Renal cortex interstitium (tissue), 15 donors: Measurements from ENCODE around the gene EPB41L4B. TPM values are rescaled to one million over a fixed set of nuclear protein-coding genes. Genes with fewer than 3 reads are reported as not detected.
"Not testable (repeated sequence)": the region's sequence is repeated elsewhere in the genome, so short reads cannot be mapped to it uniquely, and the experiment has no call there.

ENCODE experiments used
- DNase-seq, 11 donors: peaks; one replicate each; pipeline ENCODE4 v3.0.0-alpha.2; 2013; ENCODE audit warnings: low read depth in 9 of 11, low spot score in 4 of 11; ENCODE audit errors: extremely low read depth in 1 of 11
- long read RNA-seq, 16 experiments: transcript quantifications; one replicate each; lab custom pipeline, GENCODE V29; 2026
- polyA plus RNA-seq, 3 donors: library from polyadenylated mRNA; unstranded; fragments of 120-200 nt; gene quantifications; one replicate each; pipeline ENCODE4 v1.2.1, GENCODE V29; 2013; ENCODE audit not compliant: insufficient read length in 3 of 3

The EPB41L4B gene
- polyA plus RNA-seq: 10 to 100 TPM; 10.6 to 15.8 (median 15.7) TPM
- long read RNA-seq, donor 1: 0 reads
- long read RNA-seq, donor 2, full-length matches to known transcripts: 1 of 1 reads
- long read RNA-seq, donor 2, partial matches to known transcripts: 0 of 1 reads
- long read RNA-seq, donor 2, other reads (novel, unspliced or antisense): 0 of 1 reads
- long read RNA-seq, donor 3, full-length matches to known transcripts: 7 of 7 reads
- long read RNA-seq, donor 3, partial matches to known transcripts: 0 of 7 reads
- long read RNA-seq, donor 3, other reads (novel, unspliced or antisense): 0 of 7 reads
- long read RNA-seq, donor 4, full-length matches to known transcripts: 2 of 2 reads
- long read RNA-seq, donor 4, partial matches to known transcripts: 0 of 2 reads
- long read RNA-seq, donor 4, other reads (novel, unspliced or antisense): 0 of 2 reads
- long read RNA-seq, donor 5: 0 reads
- long read RNA-seq, donor 6, full-length matches to known transcripts: 4 of 4 reads
- long read RNA-seq, donor 6, partial matches to known transcripts: 0 of 4 reads
- long read RNA-seq, donor 6, other reads (novel, unspliced or antisense): 0 of 4 reads
- long read RNA-seq, donor 7: 0 reads
- long read RNA-seq, donor 8, full-length matches to known transcripts: 4 of 4 reads
- long read RNA-seq, donor 8, partial matches to known transcripts: 0 of 4 reads
- long read RNA-seq, donor 8, other reads (novel, unspliced or antisense): 0 of 4 reads
- long read RNA-seq, donor 9: 0 reads
- long read RNA-seq, donor 10, full-length matches to known transcripts: 4 of 4 reads
- long read RNA-seq, donor 10, partial matches to known transcripts: 0 of 4 reads
- long read RNA-seq, donor 10, other reads (novel, unspliced or antisense): 0 of 4 reads
- long read RNA-seq, donor 11, full-length matches to known transcripts: 3 of 3 reads
- long read RNA-seq, donor 11, partial matches to known transcripts: 0 of 3 reads
- long read RNA-seq, donor 11, other reads (novel, unspliced or antisense): 0 of 3 reads
- long read RNA-seq, donor 12, full-length matches to known transcripts: 1 of 1 reads
- long read RNA-seq, donor 12, partial matches to known transcripts: 0 of 1 reads
- long read RNA-seq, donor 12, other reads (novel, unspliced or antisense): 0 of 1 reads
- long read RNA-seq, donor 13: 0 reads
- long read RNA-seq, donor 14, full-length matches to known transcripts: 2 of 2 reads
- long read RNA-seq, donor 14, partial matches to known transcripts: 0 of 2 reads
- long read RNA-seq, donor 14, other reads (novel, unspliced or antisense): 0 of 2 reads
- long read RNA-seq, donor 15: 0 reads
- long read RNA-seq, donor 16, full-length matches to known transcripts: 4 of 4 reads
- long read RNA-seq, donor 16, partial matches to known transcripts: 0 of 4 reads
- long read RNA-seq, donor 16, other reads (novel, unspliced or antisense): 0 of 4 reads

DNA sequence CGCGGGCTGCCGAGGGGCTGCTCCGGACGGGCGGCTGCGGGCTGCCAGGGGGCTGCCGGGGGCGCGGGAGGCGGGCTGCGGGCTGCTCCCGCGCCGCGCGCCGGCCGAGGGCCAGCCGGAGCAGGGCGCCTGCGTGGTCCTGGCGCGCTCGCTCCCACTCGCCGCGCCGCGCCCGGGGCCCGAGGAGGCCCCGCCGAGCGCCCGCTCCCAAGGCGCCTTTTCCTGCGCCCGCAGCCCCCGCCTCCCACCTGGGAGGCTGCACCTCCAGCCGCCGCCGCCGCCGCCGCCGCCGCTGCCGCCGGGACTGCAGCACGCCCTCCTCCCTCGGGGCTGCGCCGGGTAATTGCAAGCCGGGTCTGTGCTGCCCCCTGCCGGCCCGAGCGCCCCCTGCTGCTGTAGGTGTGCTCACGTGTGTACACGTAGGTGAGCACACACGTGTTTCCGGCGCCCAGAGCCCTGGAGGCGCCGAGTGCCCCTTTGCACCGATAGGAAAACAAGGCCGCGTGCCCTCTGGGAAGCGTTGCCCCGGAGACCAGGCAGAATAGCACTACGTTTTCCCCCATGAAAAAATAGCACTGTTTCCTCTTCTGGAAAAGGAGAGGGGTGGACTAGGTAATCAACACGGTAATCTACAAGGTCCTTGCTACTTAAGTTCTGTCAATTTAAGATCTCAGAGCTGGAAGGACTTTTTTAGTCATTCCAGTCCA lies at the start of gene EPB41L4B:
EPB41L4B (minus strand) TSS at position 318 of the 707 bp plus-strand sequence. CDS start 613 bp downstream, outside the sequence.
- peak in 10 of 11 donors; percentile 63 to 86 (median 82) for DNase-seq

- DNase-seq: peak in 1 of 11 donors; percentile 20
These were observed 48.4 kb upstream of the EPB41L4B start for GRCh38 chr9:109369285-109369684.

DNA sequence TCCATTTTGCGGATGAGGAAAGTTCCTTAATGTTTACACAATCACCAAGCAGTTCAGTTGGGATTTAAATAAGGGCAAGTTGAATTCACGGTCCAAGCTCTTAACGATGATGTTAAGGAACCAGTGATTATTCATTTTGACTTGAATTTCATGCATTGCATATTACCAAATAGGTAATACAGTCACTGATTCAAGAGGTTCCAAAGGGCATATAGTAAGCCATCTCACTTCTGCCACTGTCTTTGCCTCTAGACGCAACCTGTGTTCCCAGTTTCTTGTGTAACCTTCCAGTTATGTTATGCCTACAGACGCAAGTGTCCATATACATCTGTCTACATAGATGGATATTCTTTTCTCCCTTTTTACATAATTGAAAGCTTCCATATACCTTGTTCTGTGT lies 39.9 kb upstream of the EPB41L4B start:
- DNase-seq: no peak

GRCh38 chr9:109358968-109359603 lies 38.2 kb upstream of the EPB41L4B start:
- DNase-seq: not testable (repeated sequence)

DNA sequence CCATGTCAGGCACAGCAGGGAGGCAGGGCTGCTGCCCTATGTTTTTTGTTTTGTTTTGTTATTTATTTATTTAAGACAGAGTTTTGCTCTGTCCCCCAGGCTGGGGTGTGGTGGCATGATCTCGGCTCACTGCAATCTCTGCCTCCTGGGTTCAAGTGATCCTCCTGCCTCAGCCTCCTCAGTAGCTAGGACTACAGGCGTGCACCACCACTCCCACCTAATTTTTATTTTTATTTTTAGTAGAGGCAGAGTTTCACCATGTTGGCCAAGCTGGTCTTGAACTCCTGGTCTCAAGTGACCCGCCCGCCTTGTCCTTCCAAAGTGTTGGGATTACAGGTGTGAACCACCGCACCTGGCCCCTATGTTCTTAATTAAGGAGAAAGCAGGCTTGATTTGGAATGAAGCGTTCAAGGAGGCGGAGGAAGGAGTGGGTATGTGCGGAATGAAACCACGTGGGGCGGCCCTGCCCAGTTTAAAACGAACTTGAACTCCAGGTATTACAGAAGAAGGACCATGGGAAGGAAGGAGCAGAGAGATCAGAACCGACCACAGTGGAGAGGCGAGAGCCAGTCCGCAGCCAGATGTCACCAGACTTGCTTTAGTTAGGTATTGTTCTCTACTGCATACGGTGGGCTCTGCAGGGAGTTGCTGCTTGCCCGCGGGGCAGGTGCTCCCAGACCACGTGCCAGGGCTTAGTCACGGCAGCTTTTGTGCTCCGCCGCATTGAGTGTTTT lies 34.9 kb upstream of the EPB41L4B start:
- no peak for DNase-seq

DNA sequence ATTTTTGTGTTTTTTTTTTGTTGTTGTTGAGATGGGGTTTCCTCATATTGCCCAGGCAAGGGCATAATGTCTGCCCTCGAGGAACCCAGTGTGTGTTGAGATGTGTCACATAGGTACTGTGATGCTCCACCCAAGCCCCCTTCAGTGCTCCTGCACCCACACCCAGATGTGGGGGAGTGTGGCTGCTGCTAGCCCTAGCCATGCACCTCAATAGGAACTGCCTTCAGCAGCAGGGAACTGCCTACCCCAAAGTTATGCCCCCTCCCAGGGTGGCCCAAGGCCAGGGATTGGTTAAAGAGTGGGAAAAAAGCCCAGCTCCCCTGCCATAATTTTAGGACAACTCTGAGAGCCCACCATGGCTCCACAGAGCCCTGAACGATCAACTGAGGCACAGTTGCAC lies 33.3 kb upstream of the EPB41L4B start:
- no peak for DNase-seq

DNA sequence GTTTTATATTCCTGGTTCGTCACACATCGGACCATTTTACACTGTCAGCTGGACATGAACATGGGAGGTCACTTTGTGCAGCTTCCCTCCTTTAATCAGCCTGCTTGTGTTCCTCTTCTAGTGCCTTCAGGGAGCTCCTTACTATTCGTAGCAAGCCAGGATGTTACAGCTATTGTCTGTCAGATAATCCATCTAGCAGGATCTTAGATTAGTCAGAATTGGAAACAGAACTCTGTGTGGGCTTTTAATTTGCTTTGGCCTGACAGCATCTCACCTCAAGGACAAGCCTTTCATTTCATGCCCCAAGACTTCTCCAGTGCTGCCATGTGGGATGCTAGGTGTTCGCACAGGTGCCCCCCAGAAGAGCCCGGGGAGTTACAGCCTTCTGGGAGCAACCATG lies 30.2 kb upstream of the EPB41L4B start:
- DNase-seq: no peak

DNA sequence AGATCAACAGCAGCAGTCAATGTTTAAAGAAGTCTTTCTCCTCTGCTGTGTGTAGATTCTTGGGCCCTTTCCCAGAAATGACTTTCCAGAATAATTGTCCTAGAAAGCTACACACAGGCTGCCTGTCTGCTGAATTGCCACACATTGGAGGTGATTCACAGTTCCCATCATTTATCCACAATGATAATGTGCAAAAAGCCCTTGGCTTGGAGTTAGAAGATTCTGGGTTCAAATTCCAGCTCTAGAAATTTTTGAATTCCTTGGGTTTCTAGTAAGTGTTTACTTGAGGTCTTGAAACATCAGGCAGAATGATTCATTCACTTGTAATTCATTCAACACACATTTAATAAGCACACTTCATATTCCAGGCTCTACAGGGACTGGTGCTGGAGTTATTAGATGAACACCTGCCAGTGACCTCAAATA lies 28.6 kb upstream of the EPB41L4B start:
- DNase-seq: no peak

- DNase-seq: no peak
These were observed 26.0 kb upstream of the EPB41L4B start for GRCh38 chr9:109346904-109347303.

- DNase-seq: no peak
These were observed 24.0 kb upstream of the EPB41L4B start for GRCh38 chr9:109344866-109345265.

GRCh38 chr9:109342878-109343277 lies 22.0 kb upstream of the EPB41L4B start:
- no peak for DNase-seq

DNA sequence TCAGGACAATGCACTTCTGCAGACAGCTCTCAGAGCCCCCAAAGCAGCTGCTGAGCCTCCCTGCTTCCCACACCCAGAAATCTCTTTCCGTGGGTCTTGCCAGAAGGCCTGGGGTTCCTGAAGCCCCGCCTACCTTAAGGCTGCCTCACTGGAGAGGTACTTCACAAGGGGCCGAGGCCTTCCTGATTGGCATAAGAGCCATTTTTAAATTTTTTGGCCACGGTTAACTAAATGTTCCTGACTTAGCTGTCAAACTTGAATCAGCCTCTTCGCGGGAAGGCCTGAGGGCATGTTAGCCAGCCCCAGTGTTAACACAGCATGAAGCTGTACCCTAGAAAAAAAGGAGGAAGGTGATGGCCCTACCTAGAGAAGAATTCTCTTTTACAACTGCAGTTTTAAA lies 20.7 kb upstream of the EPB41L4B start:
- DNase-seq: no peak

DNA sequence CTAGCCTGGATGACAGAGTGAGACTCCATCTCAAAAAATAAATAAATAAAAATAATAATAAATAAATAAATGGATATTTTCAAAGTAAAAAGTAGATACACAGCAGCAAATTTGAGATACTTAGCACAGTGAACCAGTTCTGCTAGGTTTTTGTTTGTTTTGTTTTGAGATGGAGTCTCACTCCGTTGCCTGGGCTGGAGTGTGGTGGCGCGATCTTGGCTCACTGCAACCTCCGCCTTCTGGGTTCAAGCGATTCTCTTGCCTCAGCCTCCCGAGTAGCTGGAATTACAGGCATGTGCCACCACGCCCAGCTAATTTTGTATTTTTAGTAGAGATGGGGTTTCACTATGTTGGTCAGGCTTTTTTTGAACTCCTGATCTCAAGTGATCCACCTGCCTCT lies 20.1 kb upstream of the EPB41L4B start:
- DNase-seq: not testable (repeated sequence)

DNA sequence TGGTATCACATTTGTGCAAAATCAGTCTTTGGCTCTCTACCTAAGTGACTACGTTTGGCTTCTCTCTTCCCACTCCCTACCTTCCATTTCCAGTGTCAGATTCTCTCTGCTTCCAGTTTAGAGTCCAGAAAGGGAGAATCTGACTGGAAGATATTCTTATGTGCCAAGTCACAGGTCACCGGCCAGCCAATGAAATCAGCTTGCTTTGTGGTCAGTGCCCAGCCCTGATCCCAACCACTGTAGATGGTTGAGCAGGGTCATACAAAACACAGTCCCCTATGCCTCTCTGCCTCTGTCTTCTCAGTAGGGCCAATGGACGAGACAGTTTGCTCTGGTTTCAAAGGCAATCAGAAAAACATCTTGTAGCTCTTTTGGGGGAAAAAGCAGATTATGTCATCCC lies 15.6 kb upstream of the EPB41L4B start:
- no peak for DNase-seq

DNA sequence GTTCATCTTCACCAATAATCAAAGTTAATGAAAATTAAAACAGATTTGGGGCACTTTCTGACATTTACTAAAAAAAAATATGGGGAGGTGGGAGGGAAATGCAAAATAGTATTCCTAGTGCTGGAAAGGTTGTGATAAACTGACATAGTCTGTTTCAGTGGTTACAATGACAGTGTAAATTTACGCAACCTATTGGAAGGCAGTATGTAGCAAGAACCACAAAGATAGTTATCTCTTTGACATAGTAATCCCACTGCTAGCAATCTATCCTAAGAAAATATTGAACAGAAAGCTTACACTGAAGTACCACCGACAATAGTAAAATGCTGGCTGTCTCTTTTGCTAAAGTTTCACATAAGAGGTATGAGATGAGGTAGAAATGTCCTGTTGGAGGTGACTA lies 15.1 kb upstream of the EPB41L4B start:
- DNase-seq: no peak

DNA sequence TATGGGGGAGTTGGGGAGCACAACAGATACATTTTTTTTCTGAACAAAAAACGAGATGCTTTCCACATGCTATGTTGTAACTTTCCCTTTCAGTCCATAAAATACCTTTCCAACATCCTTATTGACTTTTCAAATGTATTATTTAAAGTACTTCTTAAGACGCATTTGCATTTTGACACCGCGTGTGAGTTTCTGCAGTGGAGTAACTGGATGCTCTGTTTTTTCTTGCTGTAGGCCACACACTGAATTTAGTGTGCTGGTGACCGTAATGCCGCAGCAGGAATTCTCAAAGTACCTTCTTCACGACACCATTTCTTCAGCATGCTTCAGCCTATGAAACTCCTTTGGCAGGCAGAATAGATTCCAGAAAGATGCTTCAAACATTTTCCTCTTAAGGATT lies 14.3 kb upstream of the EPB41L4B start:
- no peak for DNase-seq

- peak in 1 of 11 donors; percentile 49 for DNase-seq
These were observed 10.5 kb upstream of the EPB41L4B start for GRCh38 chr9:109331353-109331752.
